ENCODE measurements around the gene PMS2.

DNA sequence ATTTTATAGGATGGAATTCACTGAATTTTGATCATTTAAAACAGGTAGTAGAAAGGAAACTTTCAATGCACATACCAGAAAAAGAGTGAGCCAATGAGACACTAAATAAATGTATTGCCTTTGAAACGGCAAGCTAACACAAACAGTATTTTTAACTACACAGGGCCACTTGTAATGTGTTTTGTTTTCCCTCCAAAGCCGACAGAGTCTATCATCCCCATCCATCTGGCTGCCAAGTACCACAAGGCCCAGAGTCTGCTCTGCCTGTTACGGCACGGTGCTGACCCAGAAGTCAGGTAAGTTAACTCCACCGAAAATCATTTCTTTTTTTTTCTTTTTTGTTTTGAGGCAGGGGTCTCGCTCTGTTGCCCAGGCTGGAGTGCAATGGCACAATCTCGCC is 23.8 kb upstream of the PMS2 start:
- TF ChIP-seq, protein P1, sequence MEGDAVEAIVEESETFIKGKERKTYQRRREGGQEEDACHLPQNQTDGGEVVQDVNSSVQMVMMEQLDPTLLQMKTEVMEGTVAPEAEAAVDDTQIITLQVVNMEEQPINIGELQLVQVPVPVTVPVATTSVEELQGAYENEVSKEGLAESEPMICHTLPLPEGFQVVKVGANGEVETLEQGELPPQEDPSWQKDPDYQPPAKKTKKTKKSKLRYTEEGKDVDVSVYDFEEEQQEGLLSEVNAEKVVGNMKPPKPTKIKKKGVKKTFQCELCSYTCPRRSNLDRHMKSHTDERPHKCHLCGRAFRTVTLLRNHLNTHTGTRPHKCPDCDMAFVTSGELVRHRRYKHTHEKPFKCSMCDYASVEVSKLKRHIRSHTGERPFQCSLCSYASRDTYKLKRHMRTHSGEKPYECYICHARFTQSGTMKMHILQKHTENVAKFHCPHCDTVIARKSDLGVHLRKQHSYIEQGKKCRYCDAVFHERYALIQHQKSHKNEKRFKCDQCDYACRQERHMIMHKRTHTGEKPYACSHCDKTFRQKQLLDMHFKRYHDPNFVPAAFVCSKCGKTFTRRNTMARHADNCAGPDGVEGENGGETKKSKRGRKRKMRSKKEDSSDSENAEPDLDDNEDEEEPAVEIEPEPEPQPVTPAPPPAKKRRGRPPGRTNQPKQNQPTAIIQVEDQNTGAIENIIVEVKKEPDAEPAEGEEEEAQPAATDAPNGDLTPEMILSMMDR (IDR thresholded peaks at IDR 0.05) = no peak
- no peak for TF ChIP-seq POLR2A (IDR thresholded peaks at IDR 0.05)
